HG03025 (cell line): ENCODE measurements around the gene PHKA2.

Experiments
- ATAC-seq: cut with Tn5 transposase; IDR thresholded peaks from one replicate; pipeline ENCODE4 v1.9.1; 2021; ENCODE audit warnings: mild to moderate bottlenecking, moderate library complexity; ENCODE audit not compliant: unreplicated experiment, low FRiP score

The PHKA2 gene

DNA sequence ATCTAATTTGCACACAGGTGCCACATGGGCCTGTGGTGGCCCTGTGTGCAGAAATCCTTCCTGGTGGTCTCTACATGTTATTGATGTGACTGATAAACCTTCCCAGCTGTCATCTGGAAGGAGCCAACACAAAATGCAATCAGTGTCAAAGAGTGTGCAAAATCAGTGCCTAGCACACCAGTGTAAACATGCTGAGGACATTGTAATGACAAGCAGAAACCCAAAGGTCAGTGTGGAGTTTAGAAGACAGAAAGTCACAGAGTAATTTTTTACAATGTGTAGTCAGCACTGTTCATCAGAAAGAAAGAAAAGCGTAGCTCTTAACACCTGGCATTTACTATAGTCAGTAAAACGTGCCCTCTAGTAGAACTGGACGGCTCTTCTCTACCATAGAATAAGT lies 50.3 kb downstream of the PHKA2 start:
- no peak for ATAC-seq

DNA sequence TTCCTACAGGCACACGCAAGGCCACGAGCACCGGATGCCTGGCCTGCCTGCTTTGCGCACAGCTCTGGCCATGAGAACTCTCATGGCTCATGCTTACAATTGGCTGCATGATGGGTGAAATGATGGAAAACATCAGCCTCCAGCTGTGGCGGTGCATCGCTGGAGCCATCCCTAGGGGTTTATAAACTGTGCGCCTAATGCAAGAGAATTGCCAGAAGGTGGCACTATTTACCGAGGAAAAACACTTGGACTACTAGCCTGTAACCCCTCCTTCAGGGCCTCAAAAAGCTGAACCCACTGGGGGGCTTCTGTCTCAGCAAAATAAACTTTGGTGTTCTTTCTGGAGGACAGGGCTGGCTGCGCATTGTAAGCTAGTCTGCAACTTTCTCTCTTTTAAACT lies 51.9 kb downstream of the PHKA2 start:
- ATAC-seq, result no peak

DNA sequence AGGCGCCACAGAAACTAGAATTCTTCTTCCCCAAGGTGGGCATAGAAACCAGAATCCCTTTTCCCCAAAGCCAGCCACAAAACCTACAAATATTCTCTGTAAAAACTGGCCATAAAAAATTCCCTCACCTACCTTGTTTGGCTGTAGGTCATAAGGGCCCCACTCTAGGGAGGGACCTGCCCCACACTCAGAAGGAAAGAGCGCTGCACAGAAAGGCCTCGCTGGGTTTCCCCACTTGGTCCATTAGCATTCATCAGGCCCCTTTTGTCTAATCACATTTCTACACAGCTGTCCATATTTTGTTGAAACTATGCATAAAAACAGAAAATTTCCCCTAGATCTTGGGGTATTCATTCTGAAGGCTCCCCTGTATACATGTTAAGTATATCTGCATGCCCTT lies 54.1 kb downstream of the PHKA2 start:
- ATAC-seq, result no peak

DNA sequence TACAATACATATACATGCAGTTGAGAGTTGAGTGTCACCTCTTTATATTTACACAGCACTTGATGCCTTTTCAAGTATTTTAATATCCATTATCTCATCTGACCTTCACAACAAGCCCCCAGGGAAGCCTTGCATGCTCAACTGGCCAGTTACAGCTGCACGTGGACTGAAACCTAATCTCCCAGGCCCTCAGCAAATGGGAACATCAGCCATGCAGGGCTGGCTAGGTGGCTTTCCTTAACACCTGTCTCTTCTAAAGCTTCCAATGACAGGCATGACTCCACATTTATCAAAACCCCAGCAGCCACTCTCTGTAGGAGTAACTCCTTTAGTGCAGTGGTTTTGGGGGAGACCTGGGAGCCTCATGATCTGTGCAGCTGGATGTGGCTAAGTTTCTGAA lies 56.4 kb downstream of the PHKA2 start:
- ATAC-seq, result no peak

DNA sequence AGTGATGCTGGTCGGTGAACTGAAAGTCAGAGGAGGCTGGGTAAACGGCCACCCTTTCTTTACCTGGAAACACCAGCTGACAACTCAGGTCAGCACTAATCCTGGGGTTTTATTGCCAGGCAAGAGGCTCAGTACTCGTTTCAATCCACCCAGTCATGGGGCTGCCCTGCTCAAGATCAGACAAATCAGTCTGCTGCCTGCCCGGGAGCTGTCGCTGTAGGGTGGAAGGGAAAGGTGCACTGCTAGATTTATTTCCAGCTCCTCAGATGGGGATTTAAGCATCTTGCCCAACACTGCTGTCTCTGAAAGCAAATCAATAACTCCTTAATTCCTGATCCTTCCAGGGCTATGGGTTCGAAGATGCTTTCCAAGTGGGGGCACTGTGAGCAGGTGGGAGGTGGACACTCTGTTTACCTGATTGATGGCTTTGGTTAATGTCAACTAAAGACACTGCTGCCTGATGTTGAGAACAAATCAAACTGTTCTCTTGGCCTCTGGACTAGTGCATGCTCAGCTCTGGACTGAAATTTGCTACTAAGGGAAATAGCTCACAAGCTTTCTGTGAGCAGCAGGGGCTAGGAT lies 59.3 kb downstream of the PHKA2 start:
- no peak for ATAC-seq

DNA sequence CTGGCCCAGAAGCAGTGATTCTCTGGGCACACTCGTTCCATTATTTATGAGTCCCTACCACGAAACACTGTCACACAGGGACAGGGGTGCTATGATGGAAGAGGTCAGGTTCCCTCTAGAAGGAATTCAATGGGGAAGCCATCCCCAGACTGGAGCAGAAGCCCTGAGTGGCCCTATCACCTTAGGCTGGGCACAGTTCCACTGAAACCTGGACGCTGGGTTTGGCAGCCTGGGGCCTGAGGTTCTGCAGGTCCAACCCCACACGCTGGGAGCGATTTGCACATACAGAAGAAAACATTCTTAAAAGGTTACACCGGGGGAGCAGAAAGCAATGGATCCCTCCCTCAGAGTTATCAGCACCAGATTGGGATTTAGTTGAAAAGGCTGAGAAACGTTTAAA lies 63.3 kb downstream of the PHKA2 start:
- ATAC-seq, result no peak

DNA sequence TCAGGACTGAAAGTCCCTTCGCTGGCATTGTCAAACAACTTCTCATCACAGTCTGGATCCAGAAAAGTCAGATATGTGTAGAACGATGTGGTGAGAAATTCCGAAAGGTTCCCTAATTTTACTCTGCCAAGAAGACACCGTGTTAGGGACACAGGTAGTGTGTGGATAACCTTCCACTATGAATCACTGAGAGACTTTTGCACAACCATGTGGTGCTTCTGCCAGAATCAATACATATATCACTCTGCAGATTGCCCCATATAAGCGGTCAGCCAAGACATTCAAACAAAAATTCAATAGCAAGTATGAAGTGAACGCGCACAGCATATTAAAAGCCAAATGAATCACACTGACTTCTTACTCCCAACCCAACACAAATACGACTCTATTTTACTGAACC lies 63.8 kb downstream of the PHKA2 start:
- no peak for ATAC-seq

DNA sequence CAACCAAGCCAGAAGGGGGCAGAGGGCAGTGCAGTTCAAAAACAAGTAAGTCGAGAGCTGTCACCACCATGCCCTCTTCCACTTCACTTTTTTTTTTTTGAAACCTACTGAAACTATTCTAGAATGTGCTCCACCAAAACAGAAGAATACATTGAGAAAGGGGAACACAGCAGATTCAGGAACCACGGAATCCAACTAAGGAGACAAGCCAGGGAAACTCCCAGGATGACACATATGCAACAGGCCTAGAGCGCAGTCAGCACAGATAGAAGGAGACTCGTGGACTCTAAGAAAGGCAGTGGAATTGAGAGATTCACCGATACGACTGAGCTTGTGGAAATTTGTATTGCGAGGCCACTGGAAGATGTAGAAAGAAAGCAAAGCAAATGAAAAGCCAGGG lies 66.1 kb downstream of the PHKA2 start:
- no peak for ATAC-seq

DNA sequence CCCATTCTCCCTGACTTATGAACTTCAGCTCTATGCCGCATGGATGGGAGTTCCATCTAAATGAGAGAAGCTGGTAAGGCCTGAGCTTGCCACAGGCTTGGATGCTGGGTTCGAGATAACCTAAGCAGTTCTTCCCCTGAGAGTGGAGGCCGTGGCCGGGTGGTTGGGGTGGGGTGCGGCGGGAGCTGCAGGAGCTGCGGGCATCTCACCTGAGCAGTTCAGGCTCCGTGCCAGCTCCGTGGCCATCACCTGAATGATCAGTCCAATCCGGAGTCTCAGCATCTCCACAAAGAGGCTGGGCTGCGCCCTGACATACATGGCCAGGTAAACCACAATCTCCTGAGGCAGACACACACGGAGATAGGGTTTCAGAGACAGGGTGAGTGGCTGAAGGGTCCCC lies 77.6 kb downstream of the PHKA2 start:
- no peak for ATAC-seq

DNA sequence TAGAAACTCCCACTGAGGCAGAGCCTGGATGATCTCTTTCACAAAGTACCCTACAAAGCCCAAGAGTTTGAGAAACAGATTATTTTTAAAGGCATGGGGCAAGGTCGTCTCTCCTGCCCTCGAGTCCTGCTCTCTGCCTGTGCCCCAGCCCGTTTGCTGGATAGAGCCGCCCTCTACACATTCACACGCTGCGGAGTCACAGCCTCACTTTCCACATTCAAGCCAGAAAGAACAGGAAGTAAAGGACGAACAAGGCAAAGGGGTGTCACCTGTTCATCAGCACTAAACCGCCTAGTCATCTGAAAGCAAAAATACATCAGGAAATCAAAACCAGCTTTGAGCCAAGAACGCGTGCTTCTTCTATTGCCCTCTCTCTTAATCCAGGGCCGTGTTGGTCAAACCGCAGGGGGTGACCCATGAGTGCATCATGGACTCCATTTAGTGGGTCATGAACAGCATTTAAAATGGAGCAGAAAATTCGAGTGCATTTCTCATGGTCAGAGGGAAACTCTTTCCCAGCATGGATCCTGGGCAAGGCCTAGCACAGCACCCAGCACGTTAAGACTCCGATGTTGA lies 83.4 kb downstream of the PHKA2 start:
- ATAC-seq, result no peak

DNA sequence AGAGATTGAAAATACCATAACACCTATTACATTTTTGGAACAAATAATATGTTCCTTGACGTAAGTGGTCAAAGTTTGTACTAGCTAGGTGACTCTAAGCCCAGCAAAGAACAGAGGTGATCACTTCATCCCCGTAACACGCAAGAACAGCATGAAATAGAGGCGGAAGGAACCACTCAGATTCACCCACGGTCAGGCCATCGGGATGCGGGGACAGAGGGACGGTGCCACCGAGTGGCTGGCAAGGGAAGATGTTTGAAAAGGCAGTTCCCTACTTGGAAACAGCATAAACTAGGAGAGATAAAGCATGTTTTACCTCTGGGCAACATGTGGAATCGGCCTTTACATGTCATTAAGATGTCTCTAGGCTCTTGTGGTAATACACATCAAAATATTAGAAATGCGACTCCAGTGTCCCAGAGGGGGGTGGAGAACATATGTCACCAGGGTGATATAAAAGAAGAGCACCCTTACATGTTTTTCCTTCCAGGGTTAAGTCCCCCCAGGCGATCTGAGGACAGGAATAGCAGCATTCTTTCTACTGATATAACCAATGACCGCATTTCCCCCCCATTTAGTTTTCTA lies 84.0 kb downstream of the PHKA2 start:
- no peak for ATAC-seq

DNA sequence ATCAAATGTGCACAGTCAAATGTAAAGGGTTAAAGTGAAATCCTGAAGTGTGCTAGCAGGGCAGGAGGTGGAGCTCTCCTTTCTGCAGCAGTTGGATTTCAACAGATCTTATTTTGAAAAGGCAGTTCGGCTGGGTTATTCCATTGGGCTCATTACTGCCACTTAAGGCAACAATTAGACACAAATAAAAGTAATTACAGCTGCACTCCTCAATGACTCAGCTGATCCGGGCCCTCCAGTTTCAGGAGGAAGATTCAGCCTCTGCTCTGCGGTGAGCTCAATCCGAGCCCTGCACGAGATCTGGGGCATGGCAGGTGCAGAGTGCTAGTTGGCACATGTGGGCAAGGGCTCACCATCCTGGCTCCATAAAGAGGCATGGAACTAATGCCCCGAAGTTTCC lies 85.4 kb downstream of the PHKA2 start:
- no peak for ATAC-seq

DNA sequence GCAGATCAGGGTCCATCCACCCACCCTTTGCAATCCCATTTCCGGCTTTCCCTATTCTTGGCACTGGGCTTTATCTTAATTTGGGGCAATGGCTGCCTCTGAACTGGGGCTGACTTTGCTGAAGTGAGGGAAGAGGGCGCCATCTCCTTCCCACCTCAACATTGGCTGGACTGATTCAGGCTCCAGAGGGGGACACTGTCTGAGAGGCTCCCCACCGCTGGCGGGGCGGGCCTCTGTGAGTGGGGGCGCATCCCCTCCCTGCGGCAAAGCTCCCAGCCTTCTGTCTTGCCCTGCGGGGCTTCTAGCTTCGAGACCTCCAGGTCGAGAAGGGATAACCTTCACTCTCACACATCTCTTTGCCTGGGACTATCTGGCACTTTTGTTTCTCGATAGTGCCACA lies 85.8 kb downstream of the PHKA2 start:
- no peak for ATAC-seq

DNA sequence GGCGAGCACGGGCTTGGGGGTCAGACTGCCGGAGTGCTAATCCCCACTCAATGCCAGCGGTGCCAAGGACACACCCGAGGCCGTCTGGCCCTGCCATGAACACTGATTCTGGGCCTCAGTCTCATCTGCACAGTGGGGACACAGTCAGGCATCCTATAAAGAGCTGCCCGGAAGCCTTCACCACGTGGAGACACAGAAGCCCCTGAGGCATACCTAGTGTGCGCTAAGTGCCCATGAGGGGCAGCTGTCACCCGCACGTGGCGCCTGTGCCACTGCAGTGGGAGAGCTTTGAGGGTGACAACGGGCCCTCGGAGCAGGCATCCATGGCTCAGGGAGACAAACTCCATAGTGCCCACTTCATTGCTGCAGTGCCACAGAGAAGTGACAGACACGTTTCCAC lies 86.3 kb downstream of the PHKA2 start:
- ATAC-seq, result no peak

DNA sequence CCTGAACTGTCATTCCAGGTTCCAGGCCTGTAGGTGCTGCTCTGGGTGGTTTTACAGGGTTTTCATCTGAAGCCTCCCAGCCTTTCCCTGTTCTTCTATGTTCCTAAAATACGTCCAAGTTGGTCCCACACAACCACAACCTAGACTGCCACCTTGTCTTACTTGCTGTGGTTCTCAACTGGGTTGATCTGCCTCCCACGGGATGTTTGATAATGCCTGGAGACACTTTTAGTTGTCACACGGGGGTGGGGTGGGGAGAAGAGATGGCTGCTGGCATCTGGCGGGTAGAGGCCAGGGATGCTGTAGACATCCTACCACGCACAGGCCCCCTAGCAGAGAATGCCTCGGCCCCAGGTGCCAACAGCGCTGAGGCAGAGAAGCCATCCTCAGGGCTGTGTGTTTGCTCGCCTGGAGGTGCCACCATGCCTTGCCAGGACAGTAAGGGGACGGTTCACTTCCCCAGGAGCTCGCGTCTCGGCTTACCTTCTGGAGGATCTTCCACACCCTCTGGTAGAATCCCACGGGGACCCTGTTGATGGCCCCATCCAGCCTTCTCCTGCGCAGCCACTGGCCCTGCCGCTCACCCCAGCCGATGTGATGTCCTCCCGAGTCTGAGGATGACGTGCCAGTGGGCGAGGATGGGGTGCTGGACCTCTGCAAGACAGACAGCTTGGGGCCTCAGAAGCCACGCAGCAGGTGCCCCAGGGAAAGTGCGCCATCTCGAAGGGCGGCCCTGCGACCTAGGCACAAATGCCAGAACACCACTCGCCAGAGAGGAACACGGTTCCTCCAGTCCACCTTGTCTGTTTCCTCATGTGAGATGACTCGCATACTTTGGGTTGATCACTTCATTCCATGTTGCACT lies 87.0 kb downstream of the PHKA2 start:
- ATAC-seq, result no peak

DNA sequence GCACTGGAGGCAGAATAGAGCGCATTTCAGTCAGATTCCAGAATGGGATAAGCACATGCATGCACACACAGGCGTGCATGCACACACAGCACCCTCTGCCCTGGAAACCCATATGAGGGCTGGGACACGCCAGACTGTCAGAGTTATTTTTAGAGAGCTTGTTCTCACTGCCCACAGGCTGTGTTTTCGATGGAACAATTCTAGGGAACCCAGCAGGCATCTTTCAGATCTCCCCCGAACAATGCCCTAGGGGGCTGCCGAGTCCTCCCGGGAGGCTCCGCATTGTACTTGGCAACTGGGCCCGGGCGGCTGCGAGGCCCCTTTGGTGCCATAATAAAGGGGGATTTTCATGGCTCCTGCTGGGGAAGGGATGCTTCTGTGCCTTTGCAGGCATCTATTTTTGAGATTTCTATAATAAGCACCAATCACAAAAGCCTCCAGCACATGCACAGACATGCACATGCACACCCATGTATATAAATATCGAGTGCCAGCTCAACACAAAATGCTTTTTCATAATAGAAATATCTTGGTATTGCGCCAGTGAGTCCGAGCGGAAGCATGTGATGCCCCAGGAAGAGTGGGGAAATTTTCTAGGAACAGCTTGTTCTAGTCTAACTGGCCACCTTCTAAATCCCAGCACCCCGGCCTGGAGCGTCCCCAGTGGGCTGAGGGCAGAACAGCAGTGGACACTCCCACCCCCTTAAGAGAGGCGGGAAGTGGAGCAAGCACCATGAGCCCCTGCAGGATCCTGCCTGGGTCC lies 88.5 kb downstream of the PHKA2 start:
- ATAC-seq, result no peak

DNA sequence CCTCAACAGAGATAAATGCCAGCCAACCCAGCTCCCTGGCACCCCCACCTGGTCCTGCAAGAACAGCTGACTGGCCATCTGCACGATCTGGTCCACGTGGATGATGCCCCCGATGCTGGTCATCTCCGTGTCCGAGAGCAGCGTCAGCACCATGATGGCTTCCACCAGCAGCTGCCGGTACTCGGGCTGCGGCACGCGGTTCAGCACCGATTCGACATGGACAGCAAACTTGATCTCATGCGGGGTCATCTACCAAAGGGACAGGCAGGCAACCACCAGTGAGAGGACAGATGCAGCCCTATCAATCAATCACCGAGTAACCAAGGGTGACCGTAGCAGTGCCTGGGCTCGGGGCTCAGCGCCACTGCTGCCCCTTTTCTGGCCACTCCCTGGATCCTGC lies 89.8 kb downstream of the PHKA2 start:
- ATAC-seq, result no peak

DNA sequence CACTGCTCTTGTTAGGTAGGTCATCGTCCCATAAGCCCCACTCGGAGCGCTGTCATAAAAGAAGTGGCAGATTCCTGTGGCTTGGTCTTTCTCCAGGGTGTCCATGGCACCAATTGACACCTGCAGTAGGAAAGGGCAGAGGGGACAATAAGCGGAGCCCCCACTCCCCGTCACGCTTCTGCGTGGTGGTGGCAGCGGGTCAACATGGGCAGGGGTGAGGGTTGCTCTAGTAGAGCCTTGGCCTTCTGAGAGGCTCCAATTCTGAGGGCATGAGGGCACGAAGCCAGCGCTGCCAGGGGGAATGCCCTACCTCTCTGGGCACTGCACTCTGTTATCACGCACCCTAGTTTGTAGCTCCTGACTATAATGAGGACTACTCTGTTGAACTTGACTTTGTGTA lies 90.4 kb downstream of the PHKA2 start:
- ATAC-seq, result no peak

DNA sequence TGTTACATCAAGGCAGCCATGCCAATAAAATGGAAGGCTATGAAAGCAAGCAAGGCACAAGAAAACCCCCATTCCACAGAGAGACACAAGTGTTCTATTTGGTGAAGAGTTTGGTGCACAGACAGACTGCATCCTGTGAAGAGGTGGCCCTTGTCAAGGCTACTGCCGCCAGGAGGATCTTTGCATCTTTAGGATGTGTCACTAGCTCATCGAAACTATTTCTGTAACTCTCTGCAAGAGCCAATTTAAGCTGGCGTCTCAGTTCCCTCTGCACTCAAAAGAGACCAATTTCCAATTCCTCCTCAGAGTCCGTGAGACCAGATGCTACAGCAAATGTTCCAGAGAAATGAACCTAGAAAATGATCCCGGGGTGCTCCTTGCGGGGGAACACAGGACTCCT lies 91.0 kb downstream of the PHKA2 start:
- no peak for ATAC-seq

DNA sequence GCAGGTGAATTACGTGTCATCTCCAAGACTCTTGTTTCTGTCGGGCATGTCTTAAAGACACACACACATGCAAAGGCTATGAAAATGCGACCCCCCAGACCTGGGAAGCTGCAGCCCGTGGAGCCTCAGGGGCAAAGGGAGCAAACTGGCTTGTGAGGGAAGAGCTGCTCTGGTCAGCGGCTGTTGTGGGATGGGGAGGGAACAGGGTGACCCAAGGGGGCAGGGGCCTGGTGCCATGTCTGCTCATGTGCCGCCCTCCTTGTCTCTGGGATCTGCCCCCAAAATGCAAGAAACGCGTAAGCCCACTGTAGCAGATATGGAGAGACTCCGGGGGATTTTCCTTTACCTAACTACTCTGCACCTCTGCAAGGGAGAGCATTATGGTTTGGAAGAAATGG lies 92.4 kb downstream of the PHKA2 start:
- ATAC-seq, result no peak
